Measurements from ENCODE around the gene DYNC2LI1. TPM values are rescaled to one million over a fixed set of nuclear protein-coding genes. Genes with fewer than 3 reads are reported as not detected.

Gene DYNC2LI1
- total RNA-seq, 1 donor from 2014 or later = 10.7 TPM

DNA sequence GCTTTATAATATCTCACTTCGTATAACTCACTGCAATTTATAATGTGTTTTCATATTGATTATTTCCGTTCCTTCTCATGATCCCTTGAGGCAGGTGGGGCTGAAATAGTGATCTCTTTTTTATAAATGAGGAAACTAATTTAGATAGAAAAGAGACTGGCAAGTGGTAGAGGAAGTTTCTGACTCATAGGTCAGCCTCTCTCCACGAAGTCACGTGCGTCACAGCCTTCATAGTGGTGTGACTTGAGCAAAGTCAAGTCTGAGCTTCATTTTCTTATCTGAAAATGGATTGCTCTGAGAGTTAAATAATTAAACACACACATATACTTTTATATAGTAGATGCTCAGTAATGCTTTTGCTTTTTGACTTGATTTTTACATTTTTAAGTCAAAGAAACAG, 44.9 kb downstream of the DYNC2LI1 start:
- Mint-ChIP-seq H3K9me3 (ENCODE audit: unreplicated experiment) (no peaks in the 10 kb centered on the region), H3K27me3 (ENCODE audit: unreplicated experiment) (no peaks in the 10 kb centered on the region), H3K36me3 (ENCODE audit: low read depth, unreplicated experiment) (peaks cover 3% of the 10 kb centered on the region), H3K4me1 (ENCODE audit: unreplicated experiment) (no peaks in the 10 kb centered on the region), H3K27ac (ENCODE audit: unreplicated experiment) (no peak overlapping the region), H3K4me3 (ENCODE audit: unreplicated experiment) (no peak overlapping the region)
- DNase-seq (ENCODE audit: low spot score) = no peak
- TF ChIP-seq, protein P1, sequence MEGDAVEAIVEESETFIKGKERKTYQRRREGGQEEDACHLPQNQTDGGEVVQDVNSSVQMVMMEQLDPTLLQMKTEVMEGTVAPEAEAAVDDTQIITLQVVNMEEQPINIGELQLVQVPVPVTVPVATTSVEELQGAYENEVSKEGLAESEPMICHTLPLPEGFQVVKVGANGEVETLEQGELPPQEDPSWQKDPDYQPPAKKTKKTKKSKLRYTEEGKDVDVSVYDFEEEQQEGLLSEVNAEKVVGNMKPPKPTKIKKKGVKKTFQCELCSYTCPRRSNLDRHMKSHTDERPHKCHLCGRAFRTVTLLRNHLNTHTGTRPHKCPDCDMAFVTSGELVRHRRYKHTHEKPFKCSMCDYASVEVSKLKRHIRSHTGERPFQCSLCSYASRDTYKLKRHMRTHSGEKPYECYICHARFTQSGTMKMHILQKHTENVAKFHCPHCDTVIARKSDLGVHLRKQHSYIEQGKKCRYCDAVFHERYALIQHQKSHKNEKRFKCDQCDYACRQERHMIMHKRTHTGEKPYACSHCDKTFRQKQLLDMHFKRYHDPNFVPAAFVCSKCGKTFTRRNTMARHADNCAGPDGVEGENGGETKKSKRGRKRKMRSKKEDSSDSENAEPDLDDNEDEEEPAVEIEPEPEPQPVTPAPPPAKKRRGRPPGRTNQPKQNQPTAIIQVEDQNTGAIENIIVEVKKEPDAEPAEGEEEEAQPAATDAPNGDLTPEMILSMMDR (IDR thresholded peaks at IDR 0.05; ENCODE audit: unreplicated experiment) = no peak

DNA sequence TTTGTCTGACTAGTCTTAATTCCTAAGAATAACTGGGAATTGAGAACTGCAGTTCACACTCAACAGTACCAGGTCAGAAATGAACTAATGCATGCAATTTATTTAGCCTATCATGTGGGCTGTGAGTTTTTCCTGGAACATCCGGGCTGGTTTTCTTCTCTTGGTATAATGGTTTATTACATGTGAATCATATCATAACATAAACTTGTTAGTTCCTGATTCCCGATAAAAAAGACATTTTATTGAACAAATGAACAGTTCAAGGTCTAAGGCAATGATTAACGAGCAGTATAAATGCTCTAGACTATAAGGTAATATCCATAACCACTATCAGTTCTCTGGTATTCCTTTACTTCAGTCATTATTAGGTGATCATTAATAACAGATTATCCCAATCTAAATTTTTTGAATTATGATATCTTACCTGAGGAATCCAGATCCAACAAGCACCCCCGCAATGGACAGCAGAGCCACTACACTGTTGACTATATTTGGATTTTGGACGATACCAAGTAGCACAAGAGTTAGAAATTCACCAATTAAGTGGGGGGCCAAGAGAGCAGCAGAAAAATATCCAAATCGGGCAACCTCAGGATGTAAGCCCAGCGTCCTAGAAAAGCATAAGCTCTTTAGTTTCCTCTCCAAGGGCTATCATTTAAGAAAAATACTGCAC, 45.8 kb downstream of the DYNC2LI1 start:
- no peaks in the 10 kb centered on the region for H3K4me1 Mint-ChIP-seq (ENCODE audit: unreplicated experiment)
- no peak overlapping the region for H3K27ac Mint-ChIP-seq (ENCODE audit: unreplicated experiment)
- no peaks in the 10 kb centered on the region for H3K27me3 Mint-ChIP-seq (ENCODE audit: unreplicated experiment)
- H3K36me3 Mint-ChIP-seq (ENCODE audit: low read depth, unreplicated experiment) = peaks cover 3% of the 10 kb centered on the region
- no peak for DNase-seq (ENCODE audit: low spot score)
- TF ChIP-seq, protein P1 (IDR thresholded peaks at IDR 0.05; ENCODE audit: unreplicated experiment) = no peak
- no peak overlapping the region for H3K4me3 Mint-ChIP-seq (ENCODE audit: unreplicated experiment)
- no peaks in the 10 kb centered on the region for H3K9me3 Mint-ChIP-seq (ENCODE audit: unreplicated experiment)

DNA sequence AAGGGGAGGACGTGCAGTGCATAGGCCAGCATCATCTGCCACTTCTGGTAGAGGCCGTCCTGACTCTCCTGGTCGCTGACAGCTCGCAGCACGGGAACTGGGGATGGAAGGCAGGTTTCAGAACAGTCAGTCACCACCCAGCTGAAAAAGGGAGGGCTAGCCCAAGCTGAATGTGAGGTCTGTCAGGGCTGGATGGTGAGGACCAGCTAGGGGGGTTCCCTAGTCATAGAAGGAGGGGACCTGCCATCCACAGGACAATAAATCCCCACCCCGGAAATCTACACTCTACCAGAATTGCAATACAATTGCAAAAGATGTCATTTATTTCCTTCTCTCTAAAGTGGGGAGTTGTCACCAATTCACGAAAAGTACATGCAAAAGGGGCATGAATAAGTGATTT, 49.0 kb downstream of the DYNC2LI1 start:
- Mint-ChIP-seq H3K27ac (ENCODE audit: unreplicated experiment) (no peak overlapping the region), H3K4me3 (ENCODE audit: unreplicated experiment) (no peak overlapping the region), H3K36me3 (ENCODE audit: low read depth, unreplicated experiment) (no peaks in the 10 kb centered on the region), H3K4me1 (ENCODE audit: unreplicated experiment) (no peaks in the 10 kb centered on the region), H3K27me3 (ENCODE audit: unreplicated experiment) (no peaks in the 10 kb centered on the region), H3K9me3 (ENCODE audit: unreplicated experiment) (no peaks in the 10 kb centered on the region)
- TF ChIP-seq, protein P1 (IDR thresholded peaks at IDR 0.05; ENCODE audit: unreplicated experiment) = no peak
- DNase-seq (ENCODE audit: low spot score) = no peak

DNA sequence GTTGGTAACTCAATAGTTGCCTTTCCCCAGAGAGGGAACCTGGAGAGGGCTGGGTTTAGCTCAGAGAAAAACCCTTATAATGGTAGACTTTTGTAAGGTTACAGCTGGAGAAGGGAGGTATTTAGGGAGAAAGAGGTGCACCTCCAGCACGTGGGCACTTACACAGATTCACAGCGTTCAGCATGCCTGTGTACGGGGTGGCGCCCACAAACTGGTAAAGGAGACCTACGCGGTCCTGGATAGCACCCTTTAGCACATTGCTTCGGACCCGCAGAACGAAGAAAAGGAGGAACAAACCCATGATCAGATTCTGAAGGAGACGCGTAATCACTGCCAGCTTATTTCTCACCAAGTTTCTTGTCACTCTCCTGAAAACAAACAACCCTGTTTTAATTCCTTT, 49.9 kb downstream of the DYNC2LI1 start:
- no peak for DNase-seq (ENCODE audit: low spot score)
- H3K9me3 Mint-ChIP-seq (ENCODE audit: unreplicated experiment) = no peaks in the 10 kb centered on the region
- H3K36me3 Mint-ChIP-seq (ENCODE audit: low read depth, unreplicated experiment) = no peaks in the 10 kb centered on the region
- H3K27me3 Mint-ChIP-seq (ENCODE audit: unreplicated experiment) = no peaks in the 10 kb centered on the region
- H3K27ac Mint-ChIP-seq (ENCODE audit: unreplicated experiment) = no peak overlapping the region
- H3K4me1 Mint-ChIP-seq (ENCODE audit: unreplicated experiment) = no peaks in the 10 kb centered on the region
- TF ChIP-seq, protein P1 (IDR thresholded peaks at IDR 0.05; ENCODE audit: unreplicated experiment) = no peak
- no peak overlapping the region for H3K4me3 Mint-ChIP-seq (ENCODE audit: unreplicated experiment)

DNA sequence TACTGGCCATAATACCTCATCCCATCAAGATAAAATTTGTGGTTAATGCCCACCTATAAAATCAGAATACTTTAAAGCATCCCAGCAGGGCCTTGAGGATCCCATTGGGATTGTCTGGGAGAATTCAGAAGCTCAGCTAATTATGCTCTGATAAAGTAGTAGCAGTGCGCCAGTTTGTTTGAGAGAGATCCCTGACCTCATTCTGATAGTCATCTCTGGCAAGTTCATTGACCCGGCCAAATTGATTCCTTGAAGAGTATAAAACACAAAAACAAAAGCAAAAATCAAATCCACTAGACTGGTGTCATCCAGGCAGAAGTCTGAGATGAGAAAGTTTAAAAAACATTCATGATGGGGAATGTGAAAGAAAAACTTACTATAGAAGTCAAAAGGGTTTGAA, 50.7 kb downstream of the DYNC2LI1 start:
- H3K36me3 Mint-ChIP-seq (ENCODE audit: low read depth, unreplicated experiment) = no peaks in the 10 kb centered on the region
- no peaks in the 10 kb centered on the region for H3K27me3 Mint-ChIP-seq (ENCODE audit: unreplicated experiment)
- H3K4me3 Mint-ChIP-seq (ENCODE audit: unreplicated experiment) = no peak overlapping the region
- DNase-seq (ENCODE audit: low spot score) = no peak
- no peaks in the 10 kb centered on the region for H3K9me3 Mint-ChIP-seq (ENCODE audit: unreplicated experiment)
- H3K4me1 Mint-ChIP-seq (ENCODE audit: unreplicated experiment) = no peaks in the 10 kb centered on the region
- TF ChIP-seq, protein P1 (IDR thresholded peaks at IDR 0.05; ENCODE audit: unreplicated experiment) = no peak
- H3K27ac Mint-ChIP-seq (ENCODE audit: unreplicated experiment) = no peak overlapping the region

Measured in endothelial cell (in vitro differentiated cells).